Neural progenitor cell (in vitro differentiated cells): ENCODE measurements around the gene SMIM28. TPM values are rescaled to one million over a fixed set of nuclear protein-coding genes. Genes with fewer than 3 reads are reported as not detected.
"Not testable (repeated sequence)": the region's sequence is repeated elsewhere in the genome, so short reads cannot be mapped to it uniquely, and the experiment has no call there.

Experiments
- DNase-seq: peaks from one replicate; pipeline ENCODE4 v3.0.0-alpha.2; 2016; ENCODE audit warnings: low spot score
- H2AFZ ChIP-seq: fragments of 200-600 bp; sonication (generic); replicated peaks from 2 replicates; pipeline ENCODE4 v1.6.1; 2016; ENCODE audit warnings: antibody characterized with exemption
- H3F3A ChIP-seq: fragments of 200-600 bp; sonication (generic); 2 replicates; pipeline ENCODE4 v1.6.1; 2016; ENCODE audit warnings: antibody characterized with exemption, low read depth
- H3K27ac ChIP-seq: fragments of 200-600 bp; sonication (generic); 2 replicates; pipeline ENCODE4 v1.5.1; 2016; ENCODE audit warnings: mild to moderate bottlenecking
- H3K27me3 ChIP-seq: fragments of 200-600 bp; sonication (generic); 2 replicates; pipeline ENCODE4 v1.6.1; 2016; ENCODE audit warnings: mild to moderate bottlenecking, moderate library complexity
- H3K36me3 ChIP-seq: fragments of 200-600 bp; sonication (generic); 2 replicates; pipeline ENCODE4 v1.5.1; 2016
- H3K4me1 ChIP-seq: fragments of 200-600 bp; sonication (generic); 2 replicates; pipeline ENCODE4 v1.6.1; 2016; ENCODE audit warnings: mixed run types
- H3K4me2 ChIP-seq: fragments of 200-600 bp; sonication (generic); 2 replicates; pipeline ENCODE4 v1.6.1; 2016
- H3K4me3 ChIP-seq: fragments of 200-600 bp; sonication (generic); 2 replicates; pipeline ENCODE4 v1.5.1; 2016
- H3K79me2 ChIP-seq: fragments of 200-600 bp; sonication (generic); 2 replicates; pipeline ENCODE4 v1.6.1; 2016; ENCODE audit warnings: low read depth
- H3K9ac ChIP-seq: fragments of 200-600 bp; sonication (generic); 2 replicates; pipeline ENCODE4 v1.6.1; 2016
- H3K9me3 ChIP-seq: fragments of 200-600 bp; sonication (generic); 2 replicates; pipeline ENCODE4 v1.5.1; 2016; ENCODE audit warnings: low read depth
- H4K20me1 ChIP-seq: fragments of 200-600 bp; sonication (generic); 2 replicates; pipeline ENCODE4 v1.6.1; 2016; ENCODE audit warnings: low read depth
- H3K27ac Mint-ChIP-seq: 3 replicates; pipeline ENCODE4 v1.8.0; 2021; ENCODE audit warnings: mixed read lengths
- H3K27me3 Mint-ChIP-seq: 2 replicates; pipeline ENCODE4 v1.8.0; 2022; ENCODE audit warnings: low read depth, mild to moderate bottlenecking, inconsistent platforms, moderate library complexity, mixed read lengths; ENCODE audit not compliant: insufficient read depth
- H3K36me3 Mint-ChIP-seq: 3 replicates; pipeline ENCODE4 v1.8.0; 2021; ENCODE audit warnings: mixed read lengths
- H3K4me1 Mint-ChIP-seq: 3 replicates; pipeline ENCODE4 v1.8.0; 2021; ENCODE audit warnings: mixed read lengths
- H3K4me3 Mint-ChIP-seq: 3 replicates; pipeline ENCODE4 v1.8.0; 2021; ENCODE audit warnings: mild to moderate bottlenecking, moderate library complexity, mixed read lengths
- H3K9me3 Mint-ChIP-seq: 3 replicates; pipeline ENCODE4 v1.8.0; 2020; ENCODE audit warnings: mixed read lengths
- EZH2 ChIP-seq: fragments of 200-600 bp; sonication (generic); IDR thresholded peaks from 2 replicates; pipeline ENCODE4 v1.6.1; 2017; ENCODE audit warnings: antibody characterized with exemption, mild to moderate bottlenecking, moderate library complexity
- EZH2phosphoT487 ChIP-seq: fragments of 200-600 bp; sonication (generic); IDR thresholded peaks from 2 replicates; pipeline ENCODE4 v1.6.1; 2017; ENCODE audit warnings: antibody characterized with exemption
- total RNA-seq: library from RNA; depleted of rRNA; stranded (reverse); fragments of >200 nt; gene quantifications from 2 replicates; pipeline ENCODE4 v1.2.3, GENCODE V29; 2015; ENCODE audit warnings: low replicate concordance
- TF ChIP-seq, protein P1 (sequence below): fragments of 200-600 bp; sonication (generic); IDR thresholded peaks from 2 replicates; pipeline ENCODE4 v1.5.1; 2017; ENCODE audit warnings: antibody characterized with exemption, mild to moderate bottlenecking

The SMIM28 gene
- total RNA-seq, 1 donor from 2014 or later = not detected

GRCh38 chr6:138421089-138421488 is 43.4 kb downstream of the SMIM28 start:
- Mint-ChIP-seq H3K4me1 (no peaks in the 10 kb centered on the region), H3K9me3 (peaks cover 5% of the 10 kb centered on the region), H3K27ac (no peak overlapping the region), H3K4me3 (no peak overlapping the region), H3K27me3 (peaks cover 2% of the 10 kb centered on the region), H3K36me3 (peaks cover 51% of the 10 kb centered on the region)
- H3K4me3 ChIP-seq = no peak overlapping the region
- H3K4me1 ChIP-seq = no peaks in the 10 kb centered on the region
- H3K36me3 ChIP-seq = no peaks in the 10 kb centered on the region
- H2AFZ ChIP-seq = no peak overlapping the region
- H3K79me2 ChIP-seq = no peaks in the 10 kb centered on the region
- H3K27ac ChIP-seq = no peak overlapping the region
- TF ChIP-seq EZH2phosphoT487 = no peak
- H3F3A ChIP-seq = no peaks in the 10 kb centered on the region
- no peak for DNase-seq
- no peaks in the 10 kb centered on the region for H4K20me1 ChIP-seq
- H3K27me3 ChIP-seq = no peaks in the 10 kb centered on the region
- no peak overlapping the region for H3K4me2 ChIP-seq
- no peak overlapping the region for H3K9ac ChIP-seq
- no peaks in the 10 kb centered on the region for H3K9me3 ChIP-seq

GRCh38 chr6:138421608-138422007 is 43.9 kb downstream of the SMIM28 start:
- H3K4me3 ChIP-seq = no peak overlapping the region
- H3K27ac Mint-ChIP-seq = no peak overlapping the region
- TF ChIP-seq EZH2 (no peak), EZH2phosphoT487 (no peak)
- TF ChIP-seq, protein P1, sequence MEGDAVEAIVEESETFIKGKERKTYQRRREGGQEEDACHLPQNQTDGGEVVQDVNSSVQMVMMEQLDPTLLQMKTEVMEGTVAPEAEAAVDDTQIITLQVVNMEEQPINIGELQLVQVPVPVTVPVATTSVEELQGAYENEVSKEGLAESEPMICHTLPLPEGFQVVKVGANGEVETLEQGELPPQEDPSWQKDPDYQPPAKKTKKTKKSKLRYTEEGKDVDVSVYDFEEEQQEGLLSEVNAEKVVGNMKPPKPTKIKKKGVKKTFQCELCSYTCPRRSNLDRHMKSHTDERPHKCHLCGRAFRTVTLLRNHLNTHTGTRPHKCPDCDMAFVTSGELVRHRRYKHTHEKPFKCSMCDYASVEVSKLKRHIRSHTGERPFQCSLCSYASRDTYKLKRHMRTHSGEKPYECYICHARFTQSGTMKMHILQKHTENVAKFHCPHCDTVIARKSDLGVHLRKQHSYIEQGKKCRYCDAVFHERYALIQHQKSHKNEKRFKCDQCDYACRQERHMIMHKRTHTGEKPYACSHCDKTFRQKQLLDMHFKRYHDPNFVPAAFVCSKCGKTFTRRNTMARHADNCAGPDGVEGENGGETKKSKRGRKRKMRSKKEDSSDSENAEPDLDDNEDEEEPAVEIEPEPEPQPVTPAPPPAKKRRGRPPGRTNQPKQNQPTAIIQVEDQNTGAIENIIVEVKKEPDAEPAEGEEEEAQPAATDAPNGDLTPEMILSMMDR = no peak
- peaks cover 5% of the 10 kb centered on the region for H3K9me3 Mint-ChIP-seq
- no peak overlapping the region for H2AFZ ChIP-seq
- no peaks in the 10 kb centered on the region for H4K20me1 ChIP-seq
- H3K9me3 ChIP-seq = no peaks in the 10 kb centered on the region
- H3K36me3 ChIP-seq = no peaks in the 10 kb centered on the region
- H3K4me3 Mint-ChIP-seq = no peak overlapping the region
- H3K4me1 ChIP-seq = no peaks in the 10 kb centered on the region
- H3K36me3 Mint-ChIP-seq = peaks cover 51% of the 10 kb centered on the region
- H3K4me2 ChIP-seq = no peak overlapping the region
- peaks cover 2% of the 10 kb centered on the region for H3K27me3 Mint-ChIP-seq
- no peaks in the 10 kb centered on the region for H3K4me1 Mint-ChIP-seq
- H3K27ac ChIP-seq = no peak overlapping the region
- DNase-seq = no peak
- no peaks in the 10 kb centered on the region for H3K79me2 ChIP-seq
- no peaks in the 10 kb centered on the region for H3F3A ChIP-seq
- H3K27me3 ChIP-seq = no peaks in the 10 kb centered on the region
- H3K9ac ChIP-seq = no peak overlapping the region

DNA sequence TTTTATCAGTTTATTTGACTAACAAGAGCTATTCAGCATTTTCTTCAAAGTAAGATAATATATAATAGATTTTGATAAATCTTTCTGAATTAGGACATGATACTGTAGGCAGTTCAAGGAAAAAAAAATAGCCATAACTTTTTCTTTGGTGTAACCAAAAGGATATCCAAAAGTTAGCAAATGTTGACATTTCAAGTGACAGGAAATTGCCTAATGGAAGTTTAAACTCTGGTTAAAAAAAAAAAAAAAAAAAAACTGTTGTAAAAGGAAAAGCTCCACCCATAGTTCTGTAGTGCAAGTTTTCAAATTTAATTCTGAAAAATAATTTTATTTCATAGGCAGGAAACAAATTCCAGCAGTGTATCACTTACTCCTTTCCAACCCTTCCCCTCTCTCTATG is 45.2 kb downstream of the SMIM28 start:
- DNase-seq = no peak
- Mint-ChIP-seq H3K27me3 (peaks cover 2% of the 10 kb centered on the region), H3K4me3 (no peak overlapping the region), H3K27ac (no peak overlapping the region), H3K36me3 (peaks cover 50% of the 10 kb centered on the region), H3K4me1 (no peaks in the 10 kb centered on the region), H3K9me3 (peaks cover 5% of the 10 kb centered on the region)
- H3K4me3 ChIP-seq = no peak overlapping the region
- H3F3A ChIP-seq = no peaks in the 10 kb centered on the region
- no peak overlapping the region for H3K9ac ChIP-seq
- H3K27ac ChIP-seq = no peak overlapping the region
- TF ChIP-seq EZH2phosphoT487 (no peak), EZH2 (no peak)
- TF ChIP-seq, protein P1 = no peak
- no peaks in the 10 kb centered on the region for H3K79me2 ChIP-seq
- H3K27me3 ChIP-seq = no peaks in the 10 kb centered on the region
- H4K20me1 ChIP-seq = no peaks in the 10 kb centered on the region
- no peaks in the 10 kb centered on the region for H3K9me3 ChIP-seq
- H2AFZ ChIP-seq = no peak overlapping the region
- H3K4me2 ChIP-seq = no peak overlapping the region
- H3K36me3 ChIP-seq = no peaks in the 10 kb centered on the region
- no peaks in the 10 kb centered on the region for H3K4me1 ChIP-seq

DNA sequence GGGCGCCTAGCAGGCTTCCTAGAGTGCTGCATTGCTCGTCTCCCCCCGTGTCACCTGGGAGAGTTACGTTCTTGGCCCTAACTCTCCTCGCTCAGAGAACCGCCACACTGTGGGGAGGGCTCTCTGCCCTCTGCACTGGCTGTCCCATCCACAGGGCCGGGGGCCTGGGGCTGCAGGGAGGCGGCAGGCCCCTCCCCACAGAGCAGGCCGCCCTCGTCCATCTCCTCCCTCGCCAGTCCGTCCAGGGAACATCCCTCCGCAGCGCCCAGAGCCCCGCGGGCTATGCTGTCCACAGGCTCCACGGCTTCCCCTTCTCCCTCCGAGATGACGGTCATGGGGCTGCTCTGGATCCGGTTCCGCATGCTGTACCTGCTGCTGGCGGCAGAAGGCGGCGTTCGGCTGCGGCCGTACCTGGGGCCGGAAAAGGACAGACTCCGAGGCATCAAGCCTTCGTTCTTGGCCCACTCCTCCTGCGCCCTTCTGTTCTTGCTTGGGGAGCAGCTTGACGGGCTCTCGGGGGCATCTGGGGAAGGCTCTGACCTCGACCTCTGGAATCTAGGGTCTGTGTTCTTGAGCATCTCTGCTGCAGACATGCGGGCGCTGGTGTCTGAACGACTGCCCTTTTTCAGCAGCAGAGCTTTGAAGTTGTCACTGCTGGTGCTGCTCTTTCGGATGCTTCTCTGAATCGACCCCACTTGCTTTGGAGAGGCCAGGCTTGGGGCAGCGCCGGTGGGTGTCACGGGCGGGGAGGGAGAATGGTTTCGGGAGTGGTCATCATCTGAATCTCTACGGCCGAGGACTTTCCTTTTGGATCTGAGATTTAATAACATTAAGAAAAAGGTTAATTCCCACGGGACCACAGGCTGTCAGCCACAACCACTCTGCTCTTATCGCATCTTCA is 46.5 kb downstream of the SMIM28 start:
- DNase-seq = no peak
- H3K4me3 Mint-ChIP-seq = no peak overlapping the region
- peaks cover under 1% of the 10 kb centered on the region for H3K4me1 Mint-ChIP-seq
- Histone ChIP-seq H3F3A (no peaks in the 10 kb centered on the region), H3K9ac (no peak overlapping the region), H3K36me3 (no peaks in the 10 kb centered on the region), H4K20me1 (no peaks in the 10 kb centered on the region), H3K27me3 (no peaks in the 10 kb centered on the region), H3K79me2 (no peaks in the 10 kb centered on the region), H3K4me2 (no peak overlapping the region), H3K4me3 (no peak overlapping the region), H3K27ac (no peak overlapping the region), H3K9me3 (no peaks in the 10 kb centered on the region), H3K4me1 (no peaks in the 10 kb centered on the region), H2AFZ (no peak overlapping the region)
- peaks cover 43% of the 10 kb centered on the region for H3K36me3 Mint-ChIP-seq
- TF ChIP-seq, protein P1 = no peak
- TF ChIP-seq EZH2 = no peak
- no peak for TF ChIP-seq EZH2phosphoT487
- no peaks in the 10 kb centered on the region for H3K9me3 Mint-ChIP-seq
- no peak overlapping the region for H3K27ac Mint-ChIP-seq
- H3K27me3 Mint-ChIP-seq = peaks cover 2% of the 10 kb centered on the region

- not testable (repeated sequence) for H3K27me3 Mint-ChIP-seq, H3K27me3 ChIP-seq, H3K4me1 ChIP-seq, H3F3A ChIP-seq, H3K9me3 Mint-ChIP-seq, H3K4me3 ChIP-seq, H4K20me1 ChIP-seq, H3K9ac ChIP-seq, H3K36me3 ChIP-seq, DNase-seq, H3K4me1 Mint-ChIP-seq, H3K4me3 Mint-ChIP-seq, H3K27ac Mint-ChIP-seq, H3K27ac ChIP-seq, H3K9me3 ChIP-seq, H2AFZ ChIP-seq, H3K4me2 ChIP-seq, H3K79me2 ChIP-seq
- H3K36me3 Mint-ChIP-seq = peaks cover 36% of the 10 kb centered on the region
Measured at GRCh38 chr6:138425256-138425655, 47.6 kb downstream of the SMIM28 start.
